Measurements from ENCODE around the gene MAGI3. TPM values are rescaled to one million over a fixed set of nuclear protein-coding genes. Genes with fewer than 3 reads are reported as not detected.

Gene MAGI3
- total and polyA plus RNA-seq, 4 donors = 3.0 to 28.8 (median 7.5) TPM

DNA sequence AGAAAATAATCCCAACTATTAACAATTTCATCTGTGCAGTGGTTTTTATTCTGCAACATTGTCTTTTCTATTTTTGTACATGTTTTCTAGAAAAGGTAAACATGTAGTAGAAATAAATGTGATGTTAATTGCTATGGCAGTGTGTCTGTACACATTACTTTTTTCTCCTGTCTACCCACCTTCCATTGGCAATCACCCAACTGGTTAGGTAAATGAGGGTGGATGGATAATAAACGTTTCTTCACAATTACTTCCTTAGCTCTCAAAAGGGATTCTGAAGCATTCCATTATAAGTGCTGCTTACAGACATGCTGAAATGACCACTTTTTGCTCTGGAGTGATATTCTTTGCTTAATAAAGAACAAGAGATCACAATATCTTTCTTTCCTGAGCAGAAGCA lies 61.4 kb downstream of the MAGI3 start (continued):
- no peak for TF ChIP-seq SP1 (IDR thresholded peaks at IDR 0.05)
- TF ChIP-seq EGR1 (IDR thresholded peaks at IDR 0.05; ENCODE audit: low read depth in 2 of 2) = no peak
- TF ChIP-seq FOXA1 (IDR thresholded peaks at IDR 0.05) = no peak
- TF ChIP-seq, protein P1, sequence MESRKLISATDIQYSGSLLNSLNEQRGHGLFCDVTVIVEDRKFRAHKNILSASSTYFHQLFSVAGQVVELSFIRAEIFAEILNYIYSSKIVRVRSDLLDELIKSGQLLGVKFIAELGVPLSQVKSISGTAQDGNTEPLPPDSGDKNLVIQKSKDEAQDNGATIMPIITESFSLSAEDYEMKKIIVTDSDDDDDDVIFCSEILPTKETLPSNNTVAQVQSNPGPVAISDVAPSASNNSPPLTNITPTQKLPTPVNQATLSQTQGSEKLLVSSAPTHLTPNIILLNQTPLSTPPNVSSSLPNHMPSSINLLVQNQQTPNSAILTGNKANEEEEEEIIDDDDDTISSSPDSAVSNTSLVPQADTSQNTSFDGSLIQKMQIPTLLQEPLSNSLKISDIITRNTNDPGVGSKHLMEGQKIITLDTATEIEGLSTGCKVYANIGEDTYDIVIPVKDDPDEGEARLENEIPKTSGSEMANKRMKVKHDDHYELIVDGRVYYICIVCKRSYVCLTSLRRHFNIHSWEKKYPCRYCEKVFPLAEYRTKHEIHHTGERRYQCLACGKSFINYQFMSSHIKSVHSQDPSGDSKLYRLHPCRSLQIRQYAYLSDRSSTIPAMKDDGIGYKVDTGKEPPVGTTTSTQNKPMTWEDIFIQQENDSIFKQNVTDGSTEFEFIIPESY (IDR thresholded peaks at IDR 0.05) = no peak
- no peak for TF ChIP-seq FOXA2 (IDR thresholded peaks at IDR 0.05)
- TF ChIP-seq RAD21 (IDR thresholded peaks at IDR 0.05) = no peak

DNA sequence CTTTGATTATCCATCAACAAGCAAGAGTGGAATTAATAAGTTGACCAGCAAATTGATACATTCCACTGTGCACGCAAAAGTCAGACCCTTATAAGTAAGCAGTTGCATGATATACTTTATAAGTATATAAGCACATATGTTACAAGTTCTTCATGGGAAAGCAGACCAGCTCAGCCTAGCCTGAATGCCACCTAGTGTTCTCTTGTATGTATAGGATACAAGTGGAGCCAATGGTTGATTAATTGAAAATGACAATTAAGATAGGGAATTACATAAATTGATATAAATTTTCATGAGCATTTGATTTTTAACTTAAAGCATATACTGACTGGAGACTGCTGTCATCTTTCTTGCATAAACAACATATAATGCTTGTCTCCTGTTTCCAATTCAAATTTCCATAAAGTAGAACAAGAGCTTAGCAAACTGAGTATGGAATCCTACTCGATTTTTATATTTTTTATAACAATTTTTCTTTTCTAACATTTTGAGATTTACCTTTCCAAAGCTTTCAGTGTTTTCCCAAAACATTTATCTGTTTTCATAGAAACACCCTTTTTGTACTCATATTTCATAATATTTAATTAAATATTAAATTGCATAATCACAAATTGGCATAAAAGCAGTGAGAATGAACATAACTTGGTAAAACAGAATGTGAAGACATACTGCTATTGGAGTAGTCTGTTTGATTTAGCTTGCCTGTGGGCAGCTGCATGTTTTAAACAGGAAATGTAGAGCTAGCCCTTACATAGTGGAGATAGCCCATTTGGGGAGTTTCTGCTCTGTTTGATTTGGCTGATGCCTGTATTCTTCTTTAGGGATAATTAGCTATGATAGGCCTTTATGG lies 62.8 kb downstream of the MAGI3 start:
- no peaks in the 10 kb centered on the region for H3K27me3 ChIP-seq (ENCODE audit: control insufficient read depth in 4 of 4, insufficient read depth in 4 of 4, low read length in 3 of 4)
- no peaks in the 10 kb centered on the region for H3K9me3 ChIP-seq (ENCODE audit: control insufficient read depth in 4 of 4, low read length in 3 of 4)
- no peak overlapping the region for H3K4me3 ChIP-seq (ENCODE audit: low read depth in 1 of 3, low read length in 3 of 3)
- 82% methylated on average over 2 of the region's 2 CpGs for WGBS
- H3K36me3 ChIP-seq (ENCODE audit: control insufficient read depth in 4 of 4, insufficient read depth in 3 of 4, low read depth in 1 of 4, low read length in 3 of 4) = no peaks in the 10 kb centered on the region
- no peak overlapping the region for H3K9ac ChIP-seq (ENCODE audit: low read depth in 1 of 2, low read length in 2 of 2)
- H3K27ac ChIP-seq (ENCODE audit: low read depth in 1 of 2, low read length in 2 of 2) = no peak overlapping the region
- TF ChIP-seq, protein P1 (IDR thresholded peaks at IDR 0.05) = no peak
- peak; percentile 70 to 78 for TF ChIP-seq RAD21 (IDR thresholded peaks at IDR 0.05)
- TF ChIP-seq, protein P2, sequence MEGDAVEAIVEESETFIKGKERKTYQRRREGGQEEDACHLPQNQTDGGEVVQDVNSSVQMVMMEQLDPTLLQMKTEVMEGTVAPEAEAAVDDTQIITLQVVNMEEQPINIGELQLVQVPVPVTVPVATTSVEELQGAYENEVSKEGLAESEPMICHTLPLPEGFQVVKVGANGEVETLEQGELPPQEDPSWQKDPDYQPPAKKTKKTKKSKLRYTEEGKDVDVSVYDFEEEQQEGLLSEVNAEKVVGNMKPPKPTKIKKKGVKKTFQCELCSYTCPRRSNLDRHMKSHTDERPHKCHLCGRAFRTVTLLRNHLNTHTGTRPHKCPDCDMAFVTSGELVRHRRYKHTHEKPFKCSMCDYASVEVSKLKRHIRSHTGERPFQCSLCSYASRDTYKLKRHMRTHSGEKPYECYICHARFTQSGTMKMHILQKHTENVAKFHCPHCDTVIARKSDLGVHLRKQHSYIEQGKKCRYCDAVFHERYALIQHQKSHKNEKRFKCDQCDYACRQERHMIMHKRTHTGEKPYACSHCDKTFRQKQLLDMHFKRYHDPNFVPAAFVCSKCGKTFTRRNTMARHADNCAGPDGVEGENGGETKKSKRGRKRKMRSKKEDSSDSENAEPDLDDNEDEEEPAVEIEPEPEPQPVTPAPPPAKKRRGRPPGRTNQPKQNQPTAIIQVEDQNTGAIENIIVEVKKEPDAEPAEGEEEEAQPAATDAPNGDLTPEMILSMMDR (IDR thresholded peaks at IDR 0.05; ENCODE audit: low read depth, low read length, missing input control) = peak; percentile 36
- no peak for DNase-seq (ENCODE audit: low spot score)
- H3K4me1 ChIP-seq (ENCODE audit: control insufficient read depth in 4 of 4, insufficient read depth in 4 of 4, low read length in 3 of 4) = peaks cover 2 to 16% (median 8%) of the 10 kb centered on the region in 4 donors

DNA sequence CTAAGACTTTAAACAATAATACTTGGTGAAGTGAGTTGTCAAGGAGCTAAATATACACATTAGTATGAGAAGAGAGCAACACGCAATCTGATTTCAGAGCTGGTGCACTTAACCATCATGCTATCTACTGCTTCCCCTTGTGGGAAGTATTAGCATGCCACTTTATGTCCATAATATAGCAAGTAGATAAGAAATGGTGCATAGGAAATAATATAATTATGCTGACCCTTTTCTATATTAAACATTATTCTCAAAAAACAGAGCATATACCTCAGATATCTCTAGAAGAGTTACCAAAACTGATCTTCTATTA lies 63.4 kb downstream of the MAGI3 start:
- DNase-seq (ENCODE audit: low spot score) = no peak
- H3K27me3 ChIP-seq (ENCODE audit: control insufficient read depth in 4 of 4, insufficient read depth in 4 of 4, low read length in 3 of 4) = no peaks in the 10 kb centered on the region
- 100% methylated on average over 1 of the region's 1 CpG for WGBS
- H3K36me3 ChIP-seq (ENCODE audit: control insufficient read depth in 4 of 4, insufficient read depth in 3 of 4, low read depth in 1 of 4, low read length in 3 of 4) = peaks cover 0 to 1% (median 0%) of the 10 kb centered on the region in 4 donors
- H3K27ac ChIP-seq (ENCODE audit: low read depth in 1 of 2, low read length in 2 of 2) = no peak overlapping the region
- no peak overlapping the region for H3K9ac ChIP-seq (ENCODE audit: low read depth in 1 of 2, low read length in 2 of 2)
- H3K9me3 ChIP-seq (ENCODE audit: control insufficient read depth in 4 of 4, low read length in 3 of 4) = no peaks in the 10 kb centered on the region
- H3K4me1 ChIP-seq (ENCODE audit: control insufficient read depth in 4 of 4, insufficient read depth in 4 of 4, low read length in 3 of 4) = peaks cover 2 to 17% (median 10%) of the 10 kb centered on the region in 4 donors
- no peak overlapping the region for H3K4me3 ChIP-seq (ENCODE audit: low read depth in 1 of 3, low read length in 3 of 3)
- TF ChIP-seq HNF4A (conservative IDR thresholded peaks at IDR 0.05) (no peak), FOXA1 (IDR thresholded peaks at IDR 0.05) (no peak), SP1 (IDR thresholded peaks at IDR 0.05) (no peak), YY1 (IDR thresholded peaks at IDR 0.05) (no peak), RAD21 (IDR thresholded peaks at IDR 0.05) (no peak), RXRA (IDR thresholded peaks at IDR 0.05) (no peak), JUND (IDR thresholded peaks at IDR 0.05) (no peak), GABPA (IDR thresholded peaks at IDR 0.05 in 1 of 2, conservative IDR thresholded peaks at IDR 0.05 in 1 of 2) (no peak)
- TF ChIP-seq, protein P3, sequence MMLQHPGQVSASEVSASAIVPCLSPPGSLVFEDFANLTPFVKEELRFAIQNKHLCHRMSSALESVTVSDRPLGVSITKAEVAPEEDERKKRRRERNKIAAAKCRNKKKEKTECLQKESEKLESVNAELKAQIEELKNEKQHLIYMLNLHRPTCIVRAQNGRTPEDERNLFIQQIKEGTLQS (IDR thresholded peaks at IDR 0.05) = no peak
- TF ChIP-seq, protein P4, sequence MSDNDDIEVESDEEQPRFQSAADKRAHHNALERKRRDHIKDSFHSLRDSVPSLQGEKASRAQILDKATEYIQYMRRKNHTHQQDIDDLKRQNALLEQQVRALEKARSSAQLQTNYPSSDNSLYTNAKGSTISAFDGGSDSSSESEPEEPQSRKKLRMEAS (IDR thresholded peaks at IDR 0.05) = no peak
- TF ChIP-seq, protein P1 (IDR thresholded peaks at IDR 0.05) = no peak
- TF ChIP-seq, protein P5, sequence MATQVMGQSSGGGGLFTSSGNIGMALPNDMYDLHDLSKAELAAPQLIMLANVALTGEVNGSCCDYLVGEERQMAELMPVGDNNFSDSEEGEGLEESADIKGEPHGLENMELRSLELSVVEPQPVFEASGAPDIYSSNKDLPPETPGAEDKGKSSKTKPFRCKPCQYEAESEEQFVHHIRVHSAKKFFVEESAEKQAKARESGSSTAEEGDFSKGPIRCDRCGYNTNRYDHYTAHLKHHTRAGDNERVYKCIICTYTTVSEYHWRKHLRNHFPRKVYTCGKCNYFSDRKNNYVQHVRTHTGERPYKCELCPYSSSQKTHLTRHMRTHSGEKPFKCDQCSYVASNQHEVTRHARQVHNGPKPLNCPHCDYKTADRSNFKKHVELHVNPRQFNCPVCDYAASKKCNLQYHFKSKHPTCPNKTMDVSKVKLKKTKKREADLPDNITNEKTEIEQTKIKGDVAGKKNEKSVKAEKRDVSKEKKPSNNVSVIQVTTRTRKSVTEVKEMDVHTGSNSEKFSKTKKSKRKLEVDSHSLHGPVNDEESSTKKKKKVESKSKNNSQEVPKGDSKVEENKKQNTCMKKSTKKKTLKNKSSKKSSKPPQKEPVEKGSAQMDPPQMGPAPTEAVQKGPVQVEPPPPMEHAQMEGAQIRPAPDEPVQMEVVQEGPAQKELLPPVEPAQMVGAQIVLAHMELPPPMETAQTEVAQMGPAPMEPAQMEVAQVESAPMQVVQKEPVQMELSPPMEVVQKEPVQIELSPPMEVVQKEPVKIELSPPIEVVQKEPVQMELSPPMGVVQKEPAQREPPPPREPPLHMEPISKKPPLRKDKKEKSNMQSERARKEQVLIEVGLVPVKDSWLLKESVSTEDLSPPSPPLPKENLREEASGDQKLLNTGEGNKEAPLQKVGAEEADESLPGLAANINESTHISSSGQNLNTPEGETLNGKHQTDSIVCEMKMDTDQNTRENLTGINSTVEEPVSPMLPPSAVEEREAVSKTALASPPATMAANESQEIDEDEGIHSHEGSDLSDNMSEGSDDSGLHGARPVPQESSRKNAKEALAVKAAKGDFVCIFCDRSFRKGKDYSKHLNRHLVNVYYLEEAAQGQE (IDR thresholded peaks at IDR 0.05) = no peak

Data from liver (tissue), 9 donors.